Measurements from ENCODE around the gene TTC21A. TPM values are rescaled to one million over a fixed set of nuclear protein-coding genes. Genes with fewer than 3 reads are reported as not detected.
A peak's percentile ranks its signal among the peaks of the same experiment; 100 is the strongest.
"Not testable (repeated sequence)": the region's sequence is repeated elsewhere in the genome, so short reads cannot be mapped to it uniquely, and the experiment has no call there.

Gene TTC21A
- total RNA-seq: 1.2 TPM
- long read RNA-seq: 0 reads

- peak; percentile 91 for ATAC-seq
- intact Hi-C loops (cut with DNase I): loop anchor here (2.0 to 5.0 kb wide), 2 partner anchors 73 to 180 kb away; no protein-coding TSS in a partner anchor
- peak; percentile 95 for DNase-seq (ENCODE audit: missing footprints)
Measured at GRCh38 chr3:39107388-39108199, at the start of gene TTC21A, which contains the start of gene GORASP1. Gene TTC21A (plus strand): TSS chr3:39107680. CDS start chr3:39107838, 158 bp downstream. Gene GORASP1 (minus strand): TSS chr3:39107627. CDS start chr3:39107541, 86 bp downstream.

- DNase-seq (ENCODE audit: missing footprints); ATAC-seq; intact Hi-C loops (cut with DNase I): not testable (repeated sequence)
Measured at GRCh38 chr3:39061228-39061627, 46.3 kb upstream of the TTC21A start.

- intact Hi-C loops (cut with DNase I): no loop called here
- no peak for ATAC-seq
- no peak for DNase-seq (ENCODE audit: missing footprints)
Measured at GRCh38 chr3:39062180-39062579, 45.3 kb upstream of the TTC21A start.

GRCh38 chr3:39063143-39063542 is 44.3 kb upstream of the TTC21A start:
- intact Hi-C loops (cut with DNase I): no loop called here
- no peak for DNase-seq (ENCODE audit: missing footprints)

GRCh38 chr3:39064646-39065045 is 42.8 kb upstream of the TTC21A start:
- ATAC-seq: no peak
- intact Hi-C loops (cut with DNase I): no loop called here
- no peak for DNase-seq (ENCODE audit: missing footprints)

More at GRCh38 chr3:39063143-39063542, 44.3 kb upstream of the TTC21A start:
- no peak for ATAC-seq

- no peak for DNase-seq (ENCODE audit: missing footprints)
- ATAC-seq: no peak
- intact Hi-C loops (cut with DNase I): no loop called here
Measured at GRCh38 chr3:39065197-39065596, 42.3 kb upstream of the TTC21A start.

GRCh38 chr3:39067286-39067685 is 40.2 kb upstream of the TTC21A start:
- intact Hi-C loops (cut with DNase I): no loop called here
- ATAC-seq (no peak), DNase-seq (ENCODE audit: missing footprints) (no peak)

GRCh38 chr3:39068556-39068955 is 38.9 kb upstream of the TTC21A start:
- ATAC-seq (no peak), DNase-seq (ENCODE audit: missing footprints) (no peak)
- intact Hi-C loops (cut with DNase I): no loop called here

- intact Hi-C loops (cut with DNase I): no loop called here
- ATAC-seq: no peak
- no peak for DNase-seq (ENCODE audit: missing footprints)
Measured at GRCh38 chr3:39075910-39076309, 31.6 kb upstream of the TTC21A start.

- DNase-seq (ENCODE audit: missing footprints) (no peak), ATAC-seq (no peak)
- intact Hi-C loops (cut with DNase I): no loop called here
Measured at GRCh38 chr3:39079530-39079929, 27.9 kb upstream of the TTC21A start.

- intact Hi-C loops (cut with DNase I): no loop called here
- DNase-seq (ENCODE audit: missing footprints) (no peak), ATAC-seq (no peak)
Measured at GRCh38 chr3:39080026-39080425, 27.5 kb upstream of the TTC21A start.

GRCh38 chr3:39082666-39083313 is 24.7 kb upstream of the TTC21A start:
- intact Hi-C loops (cut with DNase I): no loop called here
- DNase-seq (ENCODE audit: missing footprints): no peak
- ATAC-seq: no peak

- DNase-seq (ENCODE audit: missing footprints) (no peak), ATAC-seq (no peak)
- intact Hi-C loops (cut with DNase I): no loop called here
Measured at GRCh38 chr3:39086144-39086543, 21.3 kb upstream of the TTC21A start.

- intact Hi-C loops (cut with DNase I): no loop called here
- DNase-seq (ENCODE audit: missing footprints) (no peak), ATAC-seq (no peak)
Measured at GRCh38 chr3:39088456-39088855, 19.0 kb upstream of the TTC21A start.

- intact Hi-C loops (cut with DNase I): no loop called here
- no peak for DNase-seq (ENCODE audit: missing footprints)
- ATAC-seq: no peak
Measured at GRCh38 chr3:39088889-39089288, 18.6 kb upstream of the TTC21A start.

- DNase-seq (ENCODE audit: missing footprints): no peak
- intact Hi-C loops (cut with DNase I): no loop called here
- ATAC-seq: no peak
Measured at GRCh38 chr3:39090922-39091321, 16.6 kb upstream of the TTC21A start.

- intact Hi-C loops (cut with DNase I): no loop called here
- ATAC-seq: no peak
- no peak for DNase-seq (ENCODE audit: missing footprints)
Measured at GRCh38 chr3:39094851-39095677, 12.4 kb upstream of the TTC21A start.

- intact Hi-C loops (cut with DNase I): no loop called here
- no peak for DNase-seq (ENCODE audit: missing footprints)
- no peak for ATAC-seq
Measured at GRCh38 chr3:39095778-39096177, 11.7 kb upstream of the TTC21A start.

- intact Hi-C loops (cut with DNase I): no loop called here
- DNase-seq (ENCODE audit: missing footprints) (no peak), ATAC-seq (peak; percentile 67)
Measured at GRCh38 chr3:39096775-39097174, 10.7 kb upstream of the TTC21A start.

Data from Right ventricle myocardium inferior (tissue), 1 donor.